ENCODE measurements around the gene RETREG3.
"Not testable (repeated sequence)": the region's sequence is repeated elsewhere in the genome, so short reads cannot be mapped to it uniquely, and the experiment has no call there.

The RETREG3 gene

DNA sequence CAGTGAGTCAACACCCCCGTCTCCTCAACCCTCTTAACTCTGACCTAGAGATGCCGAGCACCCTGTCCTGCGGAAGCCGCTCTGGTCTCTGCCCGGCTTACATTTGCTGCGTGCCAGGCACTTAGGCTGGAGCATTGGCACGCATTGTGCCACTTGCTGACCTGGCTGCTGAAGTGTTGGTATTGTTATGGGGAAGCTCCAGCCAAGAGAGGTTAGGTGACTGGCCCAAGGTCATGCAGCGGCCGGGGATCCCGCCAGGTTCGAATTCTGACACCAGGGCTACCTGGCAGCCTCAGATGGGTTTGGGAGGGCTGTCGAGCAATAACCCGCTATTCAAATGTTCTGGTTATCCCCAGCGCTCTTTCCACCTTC, 61.5 kb downstream of the RETREG3 start:
- Histone ChIP-seq H3K27ac (no peak overlapping the region), H3K4me3 (no peak overlapping the region)
- DNase-seq (ENCODE audit: low spot score) = no peak
- TF ChIP-seq, protein P1, sequence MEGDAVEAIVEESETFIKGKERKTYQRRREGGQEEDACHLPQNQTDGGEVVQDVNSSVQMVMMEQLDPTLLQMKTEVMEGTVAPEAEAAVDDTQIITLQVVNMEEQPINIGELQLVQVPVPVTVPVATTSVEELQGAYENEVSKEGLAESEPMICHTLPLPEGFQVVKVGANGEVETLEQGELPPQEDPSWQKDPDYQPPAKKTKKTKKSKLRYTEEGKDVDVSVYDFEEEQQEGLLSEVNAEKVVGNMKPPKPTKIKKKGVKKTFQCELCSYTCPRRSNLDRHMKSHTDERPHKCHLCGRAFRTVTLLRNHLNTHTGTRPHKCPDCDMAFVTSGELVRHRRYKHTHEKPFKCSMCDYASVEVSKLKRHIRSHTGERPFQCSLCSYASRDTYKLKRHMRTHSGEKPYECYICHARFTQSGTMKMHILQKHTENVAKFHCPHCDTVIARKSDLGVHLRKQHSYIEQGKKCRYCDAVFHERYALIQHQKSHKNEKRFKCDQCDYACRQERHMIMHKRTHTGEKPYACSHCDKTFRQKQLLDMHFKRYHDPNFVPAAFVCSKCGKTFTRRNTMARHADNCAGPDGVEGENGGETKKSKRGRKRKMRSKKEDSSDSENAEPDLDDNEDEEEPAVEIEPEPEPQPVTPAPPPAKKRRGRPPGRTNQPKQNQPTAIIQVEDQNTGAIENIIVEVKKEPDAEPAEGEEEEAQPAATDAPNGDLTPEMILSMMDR (IDR thresholded peaks at IDR 0.05) = no peak

DNA sequence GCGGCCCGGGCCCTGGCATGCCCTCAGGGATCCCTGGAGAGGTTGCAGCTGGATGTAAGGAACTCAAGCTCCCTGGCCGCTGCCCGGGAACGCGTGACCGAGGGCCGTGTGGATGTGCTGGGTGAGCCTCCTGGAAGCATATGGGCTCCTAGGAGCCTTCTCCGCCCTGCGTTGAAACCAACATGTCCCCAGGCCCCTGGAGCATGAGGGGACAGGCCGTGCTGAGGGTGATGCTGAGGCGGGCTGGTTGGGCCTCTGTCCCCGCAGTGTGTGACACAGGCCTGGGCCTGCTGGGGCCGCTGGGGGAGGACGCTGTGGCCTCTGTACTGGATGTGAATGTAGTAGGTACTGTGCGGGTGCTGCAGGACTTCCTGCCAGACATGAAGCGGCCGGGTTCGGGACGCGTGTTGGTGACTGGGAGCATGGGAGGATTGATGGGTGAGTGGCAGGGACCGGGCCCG, 62.1 kb downstream of the RETREG3 start:
- H3K27ac ChIP-seq = no peak overlapping the region
- DNase-seq (ENCODE audit: low spot score) = no peak
- TF ChIP-seq, protein P1 (IDR thresholded peaks at IDR 0.05) = no peak
- H3K4me3 ChIP-seq = no peak overlapping the region

DNA sequence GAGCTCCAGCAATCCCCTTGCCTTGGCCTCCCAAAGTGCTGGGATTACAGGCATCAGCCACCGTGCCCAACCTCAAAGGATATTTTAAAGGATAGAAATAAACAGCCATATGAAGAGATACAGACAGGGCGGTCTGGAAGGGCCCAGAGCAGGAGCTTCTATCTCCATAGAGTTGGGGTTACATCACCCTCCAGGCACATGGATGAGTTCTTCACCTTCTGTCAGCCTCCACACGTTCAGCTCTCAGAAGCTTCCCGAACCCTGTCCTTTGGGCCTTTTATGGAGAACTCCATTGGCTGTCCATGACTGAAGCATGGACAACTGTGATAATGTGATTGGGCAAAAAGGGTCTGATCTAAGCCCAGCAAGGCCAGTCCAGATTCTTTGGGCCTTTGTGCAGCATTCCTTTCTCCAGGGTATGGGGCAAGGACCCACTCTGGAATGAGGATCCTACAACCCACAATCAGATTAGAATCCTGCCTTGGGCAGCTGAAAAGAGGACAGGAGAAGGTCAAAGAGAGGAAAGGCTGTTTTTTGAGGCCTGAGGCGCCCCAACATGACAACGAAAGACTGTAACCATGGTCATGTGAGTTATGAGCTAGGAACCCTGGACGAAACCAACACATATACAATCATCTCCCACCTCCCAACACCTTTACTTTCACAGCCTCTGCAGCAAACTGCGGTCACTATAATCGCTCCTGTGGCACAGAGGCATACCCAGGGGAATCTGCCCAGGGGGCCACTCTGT, 63.2 kb downstream of the RETREG3 start:
- not testable (repeated sequence) for DNase-seq (ENCODE audit: low spot score); H3K4me3 ChIP-seq; H3K27ac ChIP-seq

DNA sequence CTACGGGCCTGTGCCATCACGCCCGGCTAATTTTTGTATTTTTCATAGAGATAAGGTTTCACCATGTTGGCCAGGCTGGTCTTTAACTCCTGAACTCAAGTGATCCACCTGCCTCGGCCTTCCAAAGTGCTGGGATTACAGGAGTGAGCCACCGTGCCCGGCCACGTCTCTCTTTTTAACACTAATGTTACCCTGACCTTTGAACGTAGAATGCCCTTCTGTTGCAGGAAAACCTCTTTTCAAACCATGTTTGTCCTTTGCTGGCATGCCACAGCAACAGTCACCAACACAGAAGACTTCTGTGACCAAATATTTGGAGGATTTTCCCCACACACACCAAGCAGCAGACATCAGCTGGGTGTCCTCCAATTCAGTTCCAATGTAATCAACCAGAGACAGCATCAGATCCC, 64.3 kb downstream of the RETREG3 start:
- DNase-seq (ENCODE audit: low spot score) = no peak
- no peak overlapping the region for H3K4me3 ChIP-seq
- TF ChIP-seq, protein P1 (IDR thresholded peaks at IDR 0.05) = no peak
- H3K27ac ChIP-seq = no peak overlapping the region

DNA sequence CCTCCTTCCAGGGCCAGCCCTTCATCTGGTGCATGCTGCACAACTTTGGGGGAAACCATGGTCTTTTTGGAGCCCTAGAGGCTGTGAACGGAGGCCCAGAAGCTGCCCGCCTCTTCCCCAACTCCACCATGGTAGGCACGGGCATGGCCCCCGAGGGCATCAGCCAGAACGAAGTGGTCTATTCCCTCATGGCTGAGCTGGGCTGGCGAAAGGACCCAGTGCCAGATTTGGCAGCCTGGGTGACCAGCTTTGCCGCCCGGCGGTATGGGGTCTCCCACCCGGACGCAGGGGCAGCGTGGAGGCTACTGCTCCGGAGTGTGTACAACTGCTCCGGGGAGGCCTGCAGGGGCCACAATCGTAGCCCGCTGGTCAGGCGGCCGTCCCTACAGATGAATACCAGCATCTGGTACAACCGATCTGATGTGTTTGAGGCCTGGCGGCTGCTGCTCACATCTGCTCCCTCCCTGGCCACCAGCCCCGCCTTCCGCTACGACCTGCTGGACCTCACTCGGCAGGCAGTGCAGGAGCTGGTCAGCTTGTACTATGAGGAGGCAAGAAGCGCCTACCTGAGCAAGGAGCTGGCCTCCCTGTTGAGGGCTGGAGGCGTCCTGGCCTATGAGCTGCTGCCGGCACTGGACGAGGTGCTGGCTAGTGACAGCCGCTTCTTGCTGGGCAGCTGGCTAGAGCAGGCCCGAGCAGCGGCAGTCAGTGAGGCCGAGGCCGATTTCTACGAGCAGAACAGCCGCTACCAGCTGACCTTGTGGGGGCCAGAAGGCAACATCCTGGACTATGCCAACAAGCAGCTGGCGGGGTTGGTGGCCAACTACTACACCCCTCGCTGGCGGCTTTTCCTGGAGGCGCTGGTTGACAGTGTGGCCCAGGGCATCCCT, 65.7 kb downstream of the RETREG3 start:
- TF ChIP-seq, protein P1 (IDR thresholded peaks at IDR 0.05) = no peak
- no peak overlapping the region for H3K4me3 ChIP-seq
- no peak for DNase-seq (ENCODE audit: low spot score)
- H3K27ac ChIP-seq = no peak overlapping the region

DNA sequence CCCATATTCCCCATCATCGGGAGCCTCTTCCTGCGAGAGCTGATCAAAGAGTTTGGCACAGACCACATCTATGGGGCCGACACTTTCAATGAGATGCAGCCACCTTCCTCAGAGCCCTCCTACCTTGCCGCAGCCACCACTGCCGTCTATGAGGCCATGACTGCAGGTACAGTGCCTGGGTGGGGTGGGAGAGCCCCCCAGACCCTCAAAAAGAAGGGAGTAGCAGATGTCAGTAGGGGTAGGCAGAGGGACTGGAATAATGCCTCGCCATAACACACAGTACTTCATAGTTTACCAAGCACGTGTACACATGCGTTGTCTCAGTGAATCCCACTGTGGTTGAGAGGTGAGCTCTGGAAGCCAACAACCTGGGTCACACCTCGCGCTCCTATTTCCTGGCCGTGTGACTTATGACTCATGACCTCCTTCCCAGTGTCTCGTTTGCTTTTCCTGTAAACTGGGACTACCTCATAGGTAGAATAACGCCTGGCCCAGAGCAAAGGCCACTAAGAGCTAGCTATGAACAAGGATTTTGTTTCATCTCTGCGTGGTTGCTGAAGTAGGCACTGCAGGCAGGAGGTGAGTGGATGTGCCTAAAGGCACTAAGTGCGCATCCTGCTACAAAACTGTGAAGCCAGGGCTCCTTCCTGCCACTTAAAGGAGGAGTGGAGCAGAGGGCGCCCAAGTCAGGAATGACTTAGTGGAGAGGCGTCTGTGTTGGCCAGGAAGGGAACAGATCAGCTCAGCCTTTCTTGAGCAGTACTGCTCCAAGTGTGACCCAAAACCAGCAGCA, 67.9 kb downstream of the RETREG3 start:
- no peak for DNase-seq (ENCODE audit: low spot score)
- TF ChIP-seq, protein P1 (IDR thresholded peaks at IDR 0.05) = no peak
- H3K27ac ChIP-seq = no peak overlapping the region
- H3K4me3 ChIP-seq = no peak overlapping the region

DNA sequence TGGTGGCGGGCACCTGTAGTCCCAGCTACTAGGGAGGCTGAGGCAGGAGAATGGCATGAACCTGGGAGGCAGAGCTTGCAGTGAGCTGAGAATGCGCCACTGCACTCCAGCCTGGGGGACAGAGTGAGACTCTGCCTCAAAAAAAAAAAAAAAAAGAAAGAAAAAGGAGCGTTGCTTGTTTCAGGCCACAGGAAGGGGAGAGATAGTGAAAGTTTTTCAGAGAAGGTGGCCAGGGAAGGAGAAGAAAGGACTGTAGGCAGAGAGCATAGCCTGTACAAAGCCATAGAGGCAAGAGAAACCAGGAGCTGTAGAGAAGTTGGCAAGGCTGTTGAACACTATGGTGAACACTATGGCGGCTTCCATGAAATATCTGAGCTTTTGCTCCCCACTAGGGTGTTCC, 68.6 kb downstream of the RETREG3 start:
- not testable (repeated sequence) for DNase-seq (ENCODE audit: low spot score); H3K27ac ChIP-seq; H3K4me3 ChIP-seq
